HEK293T (cell line): Measurements from ENCODE around the gene MACROD2.
A peak's percentile ranks its signal among the peaks of the same experiment; 100 is the strongest.

Source experiments
- CTCF ChIA-PET: fragments of 350-600 bp; formaldehyde crosslinking; extraction: SDS; loops from one replicate; lab custom pipeline; 2021; ENCODE audit warnings: antibody characterized with exemption, inconsistent platforms; lab: Yijun Ruan, JAX
- POLR2A ChIA-PET: fragments of 350-600 bp; formaldehyde crosslinking; extraction: SDS; loops from one replicate; lab custom pipeline; 2020; ENCODE audit warnings: antibody characterized with exemption, inconsistent platforms; lab: Yijun Ruan, JAX
- DNase-seq: peaks from one replicate; pipeline ENCODE4 v3.0.0; 2012; ENCODE audit warnings: mixed read lengths; ENCODE audit errors: extremely low spot score
- ARNT ChIP-seq: fragments of 450-650 bp; IDR thresholded peaks from 2 replicates; pipeline ENCODE4 v1.6.1; 2017; ENCODE audit warnings: mild to moderate bottlenecking
- BHLHE40 ChIP-seq: fragments of 450-650 bp; IDR thresholded peaks from 2 replicates; pipeline ENCODE4 v1.6.1; 2016; ENCODE audit warnings: mild to moderate bottlenecking, moderate library complexity, borderline replicate concordance
- CTBP1 ChIP-seq: fragments of 450-650 bp; IDR thresholded peaks from 2 replicates; pipeline ENCODE4 v1.6.1; 2016; ENCODE audit warnings: borderline replicate concordance
- ELF4 ChIP-seq: fragments of 450-650 bp; IDR thresholded peaks from 2 replicates; pipeline ENCODE4 v1.6.1; 2017; ENCODE audit warnings: antibody characterized with exemption
- FOXA1 ChIP-seq: fragments of 450-650 bp; IDR thresholded peaks from 2 replicates; pipeline ENCODE4 v1.6.1; 2016; ENCODE audit warnings: mild to moderate bottlenecking
- FOXK2 ChIP-seq: fragments of 450-650 bp; IDR thresholded peaks from 2 replicates; pipeline ENCODE4 v1.6.1; 2016; ENCODE audit warnings: mild to moderate bottlenecking
- FOXM1 ChIP-seq: fragments of 450-650 bp; IDR thresholded peaks from 2 replicates; pipeline ENCODE4 v1.6.1; 2017; ENCODE audit warnings: mild to moderate bottlenecking, borderline replicate concordance
- HDGF ChIP-seq: fragments of 450-650 bp; IDR thresholded peaks from 2 replicates; pipeline ENCODE4 v1.6.1; 2017; ENCODE audit warnings: antibody characterized with exemption, borderline replicate concordance
- L3MBTL2 ChIP-seq: fragments of 450-650 bp; conservative IDR thresholded peaks from 2 replicates; pipeline ENCODE4 v1.6.1; 2016; ENCODE audit warnings: mild to moderate bottlenecking
- LEF1 ChIP-seq: fragments of 450-650 bp; IDR thresholded peaks from 2 replicates; pipeline ENCODE4 v1.6.1; 2017; ENCODE audit warnings: mild to moderate bottlenecking, borderline replicate concordance
- NFRKB ChIP-seq: fragments of 450-650 bp; IDR thresholded peaks from 2 replicates; pipeline ENCODE4 v1.6.1; 2016; ENCODE audit warnings: mild to moderate bottlenecking, moderate library complexity
- SP1 ChIP-seq: fragments of 450-650 bp; IDR thresholded peaks from 2 replicates; pipeline ENCODE4 v1.6.1; 2017
- SUZ12 ChIP-seq: fragments of 450-650 bp; IDR thresholded peaks from 2 replicates; pipeline ENCODE4 v1.6.1; 2016; ENCODE audit warnings: mild to moderate bottlenecking
- TARDBP ChIP-seq: fragments of 450-650 bp; IDR thresholded peaks from 2 replicates; pipeline ENCODE4 v1.6.1; 2016
- ZNF384 ChIP-seq: fragments of 450-650 bp; IDR thresholded peaks from 2 replicates; pipeline ENCODE4 v1.6.1; 2016
- TF ChIP-seq, protein P1 (sequence below): fragments of 450-650 bp; IDR thresholded peaks from 2 replicates; pipeline ENCODE4 v1.6.1; 2016

Gene MACROD2

DNA sequence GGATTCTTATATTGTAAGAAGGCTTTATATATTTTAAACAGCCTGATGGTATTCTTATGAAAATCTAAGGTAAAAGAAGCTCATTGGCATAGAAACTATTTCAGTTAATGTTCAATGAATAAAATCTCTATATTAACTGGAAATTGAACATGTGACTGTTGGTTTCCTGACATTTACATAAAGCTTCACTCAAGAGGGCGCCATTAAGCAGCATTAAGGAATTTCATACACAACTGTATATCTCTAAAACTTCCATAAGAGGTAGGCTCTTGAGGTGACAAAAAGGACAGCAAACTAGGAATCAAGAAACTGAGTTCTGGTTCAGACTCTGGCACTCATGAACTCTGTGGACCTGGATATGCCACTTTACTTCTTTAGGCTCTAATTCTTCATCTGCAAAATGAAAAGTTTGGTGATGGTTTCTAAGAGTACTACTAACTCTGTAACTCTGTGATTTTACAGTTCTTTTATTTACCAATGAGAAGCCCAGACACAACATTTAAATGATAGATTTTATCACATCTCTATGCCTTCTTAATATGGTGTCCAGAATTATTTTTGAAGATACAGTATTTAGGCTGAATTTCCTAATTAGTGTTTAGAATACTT is 194.6 kb downstream of the MACROD2 start:
- CTCF ChIA-PET = interaction anchor here (2.1 kb wide), 1 partner anchor 48 kb away, joined by 4 read pairs; no protein-coding TSS in a partner anchor
- POLR2A ChIA-PET = interaction anchor here (1.7 kb wide), 1 partner anchor 43 kb away, joined by 4 read pairs; no protein-coding TSS in a partner anchor
- TF ChIP-seq SUZ12 = no peak
- TF ChIP-seq BHLHE40 = no peak
- TF ChIP-seq ZNF384 = no peak
- TF ChIP-seq L3MBTL2 = no peak
- no peak for DNase-seq

DNA sequence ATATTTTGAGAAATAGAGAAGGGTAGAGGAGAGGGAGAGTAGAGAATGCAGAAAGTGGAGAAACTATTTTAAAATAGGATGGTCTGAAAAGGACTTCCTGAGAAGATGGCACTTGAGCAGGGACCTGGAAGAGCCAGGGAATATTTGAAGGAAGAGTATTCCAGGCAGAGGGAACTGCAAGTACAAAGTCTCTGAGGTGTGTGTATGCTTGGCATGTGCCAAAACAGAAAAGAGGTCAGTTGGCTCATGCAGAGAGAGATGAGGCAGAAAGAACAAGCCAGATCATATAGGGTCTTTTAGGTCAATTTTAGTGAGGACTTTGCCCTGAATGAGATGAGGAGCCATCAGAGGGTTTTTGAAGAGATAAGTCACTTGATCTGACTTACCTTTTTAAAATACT is 196.2 kb downstream of the MACROD2 start:
- CTCF ChIA-PET = interaction anchor here (2.1 kb wide), 1 partner anchor 49 kb away, joined by 4 read pairs; no protein-coding TSS in a partner anchor

DNA sequence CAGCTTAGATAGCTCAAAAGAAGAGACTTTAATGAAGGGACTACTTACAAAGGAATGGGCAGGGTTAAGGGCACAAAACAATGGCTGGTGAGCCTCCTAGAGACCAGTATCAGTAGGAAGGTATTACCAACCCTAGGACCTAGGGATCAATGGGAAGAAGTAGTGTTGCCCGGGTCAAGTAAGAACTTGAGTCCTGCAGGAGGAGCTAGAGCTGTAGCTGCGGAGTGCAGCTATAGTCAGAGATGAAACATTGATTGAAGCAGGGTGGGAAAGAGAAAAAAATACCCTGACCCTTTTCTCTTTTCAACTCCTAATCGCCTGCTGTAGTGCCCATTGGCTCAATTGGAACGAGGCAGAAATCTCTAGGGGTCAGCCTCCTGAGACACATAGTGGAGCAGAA is 198.1 kb downstream of the MACROD2 start:
- no peak for DNase-seq
- POLR2A ChIA-PET = no interaction called here
- CTCF ChIA-PET = interaction anchor here (0.6 to 1.6 kb wide), 4 partner anchors 47 to 417 kb away, joined by 3 to 7 read pairs (median 4); no protein-coding TSS in a partner anchor
- TF ChIP-seq ZNF384 (no peak), BHLHE40 (no peak), FOXA1 (no peak), ARNT (no peak), ELF4 (no peak), FOXK2 (no peak)
- TF ChIP-seq, protein P1, sequence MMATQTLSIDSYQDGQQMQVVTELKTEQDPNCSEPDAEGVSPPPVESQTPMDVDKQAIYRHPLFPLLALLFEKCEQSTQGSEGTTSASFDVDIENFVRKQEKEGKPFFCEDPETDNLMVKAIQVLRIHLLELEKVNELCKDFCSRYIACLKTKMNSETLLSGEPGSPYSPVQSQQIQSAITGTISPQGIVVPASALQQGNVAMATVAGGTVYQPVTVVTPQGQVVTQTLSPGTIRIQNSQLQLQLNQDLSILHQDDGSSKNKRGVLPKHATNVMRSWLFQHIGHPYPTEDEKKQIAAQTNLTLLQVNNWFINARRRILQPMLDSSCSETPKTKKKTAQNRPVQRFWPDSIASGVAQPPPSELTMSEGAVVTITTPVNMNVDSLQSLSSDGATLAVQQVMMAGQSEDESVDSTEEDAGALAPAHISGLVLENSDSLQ = no peak

More for the DNA sequence above, 196.2 kb downstream of the MACROD2 start:
- no peak for DNase-seq
- TF ChIP-seq FOXA1 (no peak), FOXM1 (no peak), BHLHE40 (no peak), FOXK2 (no peak), L3MBTL2 (no peak), SP1 (no peak), ELF4 (no peak)
- TF ChIP-seq, protein P1 = no peak
- POLR2A ChIA-PET = no interaction called here

DNA sequence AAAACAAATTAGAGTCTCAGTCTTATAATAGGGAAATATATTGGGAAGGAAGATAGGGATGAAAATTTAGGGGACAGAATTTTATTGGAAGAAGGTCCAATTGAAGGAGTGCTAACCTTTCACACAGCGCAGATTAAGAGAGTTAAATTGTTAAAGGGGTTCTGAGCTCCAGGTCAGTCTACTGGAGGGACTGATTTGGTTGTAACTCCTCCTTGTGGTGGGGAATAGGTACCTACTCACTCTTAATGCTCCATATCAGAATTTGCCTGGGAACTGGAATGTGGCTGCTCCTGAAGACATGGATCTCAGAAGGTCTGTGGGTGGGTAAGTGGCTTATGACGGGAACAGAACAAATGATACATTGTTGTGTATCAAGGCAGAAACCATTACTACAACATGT is 198.6 kb downstream of the MACROD2 start:
- peak; percentile 39 for DNase-seq
- ChIA-PET CTCF (interaction anchor here (0.5 to 1.6 kb wide), 3 partner anchors 48 to 63 kb away, joined by 4 to 7 read pairs (median 4); no protein-coding TSS in a partner anchor), POLR2A (no interaction called here)
- TF ChIP-seq FOXM1 (no peak), TARDBP (no peak), ELF4 (no peak), FOXA1 (no peak), NFRKB (no peak), BHLHE40 (no peak), FOXK2 (no peak), SUZ12 (no peak), ARNT (no peak), LEF1 (no peak), SP1 (no peak), CTBP1 (no peak), L3MBTL2 (no peak), ZNF384 (no peak), HDGF (no peak)
- TF ChIP-seq, protein P1 = no peak

DNA sequence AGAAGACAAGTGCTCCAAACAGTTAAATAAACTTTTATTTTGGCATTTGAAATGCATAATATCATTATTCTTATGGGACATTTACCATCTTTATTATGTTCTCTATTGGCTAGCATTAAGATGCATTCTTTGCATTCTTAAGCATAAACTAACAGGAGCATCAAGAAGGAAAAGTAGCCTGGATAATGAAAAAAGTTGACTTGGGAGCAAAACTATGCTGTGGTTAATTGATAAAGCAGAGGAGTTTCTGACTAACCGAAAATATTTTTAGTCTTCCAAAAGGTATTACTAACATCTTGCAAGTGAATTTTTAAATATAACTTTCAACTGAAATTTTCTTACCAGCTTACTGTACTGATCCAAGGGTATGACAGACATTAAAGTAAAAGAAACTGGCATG is 201.8 kb downstream of the MACROD2 start:
- ChIA-PET CTCF (no interaction called here), POLR2A (no interaction called here)
- DNase-seq = no peak
- TF ChIP-seq SUZ12 (no peak), ELF4 (no peak), ARNT (no peak), FOXM1 (no peak), BHLHE40 (no peak)
- TF ChIP-seq, protein P1 = no peak

DNA sequence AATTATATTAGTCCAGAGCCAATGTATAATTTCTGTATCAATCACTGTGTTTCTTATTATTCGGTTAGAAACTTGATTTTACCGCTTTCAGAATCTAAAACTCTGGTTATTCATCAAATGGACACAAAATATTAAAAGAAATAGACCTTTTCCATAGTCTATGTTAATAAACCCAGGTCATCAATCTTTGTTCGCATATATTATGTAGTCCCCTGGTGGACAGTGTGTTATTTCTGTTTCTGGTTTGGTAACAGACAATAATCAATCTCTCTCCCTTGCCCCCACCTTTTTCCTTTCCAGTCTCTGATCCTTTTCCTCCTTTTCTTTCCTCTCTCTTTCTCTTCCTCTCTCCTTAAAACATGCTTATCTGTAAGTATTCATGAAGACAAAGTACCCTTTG is 203.1 kb downstream of the MACROD2 start:
- TF ChIP-seq, protein P1 = peak; percentile 57
- TF ChIP-seq SUZ12 = no peak
- no peak for DNase-seq
- CTCF ChIA-PET = no interaction called here
- POLR2A ChIA-PET = no interaction called here
